KG1 (cell line): ENCODE measurements around the gene DGKI.

Experiments used
- DNase-seq: peaks from one replicate; lab custom pipeline; 2025; lab: John Stamatoyannopoulos, UW

The DGKI gene

DNA sequence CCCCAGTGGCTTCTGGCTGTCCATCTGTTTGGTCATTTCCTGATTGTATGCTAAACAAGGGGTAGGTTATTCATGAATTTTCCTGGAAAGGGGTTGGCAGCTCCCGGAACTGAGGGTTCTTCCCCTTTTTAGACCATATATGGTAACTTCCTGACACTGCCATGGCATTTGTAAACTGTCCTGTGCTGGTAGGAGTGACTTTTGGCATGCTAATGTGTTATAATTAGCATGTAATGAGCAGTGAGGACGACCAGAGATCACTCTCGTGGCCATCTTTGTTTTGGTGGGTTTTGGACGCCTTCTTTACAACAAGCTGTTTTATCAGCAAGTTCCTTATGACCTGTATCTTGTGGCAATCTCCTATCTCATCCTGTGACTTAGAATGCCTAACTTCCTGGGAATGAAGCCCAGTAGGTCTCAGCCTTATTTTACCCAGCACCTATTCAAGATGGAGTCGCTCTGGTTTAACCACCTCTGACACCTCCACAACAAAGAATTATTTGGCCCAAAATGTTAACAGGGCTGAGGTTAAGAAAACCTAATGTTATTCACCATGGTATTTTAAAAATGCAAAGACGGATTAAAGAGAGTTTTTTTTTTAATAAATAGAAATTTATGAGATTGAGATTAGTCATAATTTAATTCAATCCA, 500.9 kb downstream of the DGKI start:
- DNase-seq: no peak

GRCh38 chr7:137343281-137343841, 503.4 kb downstream of the DGKI start, which contains the start of gene PTN:
TSS of gene PTN (minus strand) at chr7:137343733. CDS start at chr7:137254973, 88,760 bp downstream.
- DNase-seq: no peak

GRCh38 chr7:137342828-137343261, 503.9 kb downstream of the DGKI start:
- DNase-seq: no peak

GRCh38 chr7:137342265-137342664, 504.5 kb downstream of the DGKI start:
- no peak for DNase-seq

DNA sequence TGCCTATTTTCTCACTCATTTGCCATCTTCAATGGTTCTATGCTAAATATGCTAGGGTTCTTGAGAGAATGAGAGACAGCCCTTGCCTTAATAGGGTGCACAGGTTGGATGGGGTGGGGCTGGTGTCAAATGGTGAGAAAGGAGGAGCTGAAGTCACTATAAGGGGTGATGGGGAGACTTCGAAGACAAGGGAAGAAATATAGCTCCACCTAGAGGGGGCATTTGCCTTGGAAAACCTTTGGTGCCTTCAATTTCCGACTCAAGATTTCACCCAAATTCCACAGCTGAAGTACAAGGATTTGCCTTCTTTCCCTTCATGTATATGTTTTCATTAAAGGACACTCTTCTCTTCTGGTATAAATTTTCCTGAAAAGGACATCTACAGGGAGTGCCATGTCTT, 508.9 kb downstream of the DGKI start:
- no peak for DNase-seq

- DNase-seq: no peak
Observed at GRCh38 chr7:137335814-137336213, 511.0 kb downstream of the DGKI start.

DNA sequence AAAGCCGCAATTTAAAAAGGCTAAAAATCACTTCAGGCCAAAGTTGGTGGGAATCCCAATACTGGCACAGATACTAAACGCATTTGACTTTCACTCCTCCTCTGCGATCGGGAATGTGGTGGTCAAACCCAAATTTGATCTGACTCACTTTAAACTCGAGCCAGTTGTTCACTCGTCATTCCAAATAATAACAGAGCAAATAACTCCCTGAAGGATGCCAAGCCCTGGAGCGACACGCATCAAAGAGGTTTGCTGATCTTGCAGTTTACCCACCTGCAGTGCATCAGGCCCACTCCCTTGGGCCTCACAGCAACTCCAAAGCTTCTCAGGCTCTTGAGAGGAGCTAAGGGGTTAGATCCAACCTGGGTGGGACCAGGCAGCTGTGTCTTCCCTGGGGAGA, 515.4 kb downstream of the DGKI start:
- no peak for DNase-seq
